ENCODE data around the gene MALSU1. TPM values are rescaled to one million over a fixed set of nuclear protein-coding genes. Genes with fewer than 3 reads are reported as not detected.

MALSU1 gene
- total and polyA plus RNA-seq, 2 of the 13 experiments (the other 11 are each of a cell fraction or from before 2014, with no cell fraction given), result 72.0 to 141 TPM

GRCh38 chr7:23294549-23295400 lies 4.4 kb upstream of the MALSU1 start (continued):
- TF ChIP-seq CREB1 (IDR thresholded peaks at IDR 0.05) (0 out of 2 replicates have a peak, but pooled peaks have one; percentile 16), CREB1 (CRISPR knock-in tag; IDR thresholded peaks at IDR 0.05) (peak; percentile 66), CHD2 (IDR thresholded peaks at IDR 0.05; ENCODE audit: low read depth, low read length) (no peak), ZFP90 (CRISPR knock-in tag; IDR thresholded peaks at IDR 0.05; ENCODE audit: borderline replicate concordance) (0 out of 2 replicates have a peak, but pooled peaks have one; percentile 23), ZNF850 (CRISPR knock-in tag; conservative IDR thresholded peaks at IDR 0.05) (peak; percentile 90), ZFX (CRISPR knock-in tag; IDR thresholded peaks at IDR 0.05; ENCODE audit: low read depth) (peak; percentile 89), CEBPG (CRISPR knock-in tag; IDR thresholded peaks at IDR 0.05) (peak; percentile 99), KDM1A (CRISPR knock-in tag; IDR thresholded peaks at IDR 0.05) (peak; percentile 87), NR2C2 (CRISPR knock-in tag; IDR thresholded peaks at IDR 0.05; ENCODE audit: borderline replicate concordance) (peak; percentile 69; the same call in 1 of the 2 replicates), NR2F6 (IDR thresholded peaks at IDR 0.05) (peak; percentile 47), NR2F6 (CRISPR knock-in tag; IDR thresholded peaks at IDR 0.05) (peak; percentile 35), SOX6 (IDR thresholded peaks at IDR 0.05) (no peak), SOX6 (CRISPR knock-in tag; IDR thresholded peaks at IDR 0.05) (peak; percentile 92)
- TF ChIP-seq, protein P1, sequence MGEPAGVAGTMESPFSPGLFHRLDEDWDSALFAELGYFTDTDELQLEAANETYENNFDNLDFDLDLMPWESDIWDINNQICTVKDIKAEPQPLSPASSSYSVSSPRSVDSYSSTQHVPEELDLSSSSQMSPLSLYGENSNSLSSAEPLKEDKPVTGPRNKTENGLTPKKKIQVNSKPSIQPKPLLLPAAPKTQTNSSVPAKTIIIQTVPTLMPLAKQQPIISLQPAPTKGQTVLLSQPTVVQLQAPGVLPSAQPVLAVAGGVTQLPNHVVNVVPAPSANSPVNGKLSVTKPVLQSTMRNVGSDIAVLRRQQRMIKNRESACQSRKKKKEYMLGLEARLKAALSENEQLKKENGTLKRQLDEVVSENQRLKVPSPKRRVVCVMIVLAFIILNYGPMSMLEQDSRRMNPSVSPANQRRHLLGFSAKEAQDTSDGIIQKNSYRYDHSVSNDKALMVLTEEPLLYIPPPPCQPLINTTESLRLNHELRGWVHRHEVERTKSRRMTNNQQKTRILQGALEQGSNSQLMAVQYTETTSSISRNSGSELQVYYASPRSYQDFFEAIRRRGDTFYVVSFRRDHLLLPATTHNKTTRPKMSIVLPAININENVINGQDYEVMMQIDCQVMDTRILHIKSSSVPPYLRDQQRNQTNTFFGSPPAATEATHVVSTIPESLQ (CRISPR knock-in tag; conservative IDR thresholded peaks at IDR 0.05), result peak; percentile 79; the same call in 1 of the 2 replicates
- TF ChIP-seq, protein P2, sequence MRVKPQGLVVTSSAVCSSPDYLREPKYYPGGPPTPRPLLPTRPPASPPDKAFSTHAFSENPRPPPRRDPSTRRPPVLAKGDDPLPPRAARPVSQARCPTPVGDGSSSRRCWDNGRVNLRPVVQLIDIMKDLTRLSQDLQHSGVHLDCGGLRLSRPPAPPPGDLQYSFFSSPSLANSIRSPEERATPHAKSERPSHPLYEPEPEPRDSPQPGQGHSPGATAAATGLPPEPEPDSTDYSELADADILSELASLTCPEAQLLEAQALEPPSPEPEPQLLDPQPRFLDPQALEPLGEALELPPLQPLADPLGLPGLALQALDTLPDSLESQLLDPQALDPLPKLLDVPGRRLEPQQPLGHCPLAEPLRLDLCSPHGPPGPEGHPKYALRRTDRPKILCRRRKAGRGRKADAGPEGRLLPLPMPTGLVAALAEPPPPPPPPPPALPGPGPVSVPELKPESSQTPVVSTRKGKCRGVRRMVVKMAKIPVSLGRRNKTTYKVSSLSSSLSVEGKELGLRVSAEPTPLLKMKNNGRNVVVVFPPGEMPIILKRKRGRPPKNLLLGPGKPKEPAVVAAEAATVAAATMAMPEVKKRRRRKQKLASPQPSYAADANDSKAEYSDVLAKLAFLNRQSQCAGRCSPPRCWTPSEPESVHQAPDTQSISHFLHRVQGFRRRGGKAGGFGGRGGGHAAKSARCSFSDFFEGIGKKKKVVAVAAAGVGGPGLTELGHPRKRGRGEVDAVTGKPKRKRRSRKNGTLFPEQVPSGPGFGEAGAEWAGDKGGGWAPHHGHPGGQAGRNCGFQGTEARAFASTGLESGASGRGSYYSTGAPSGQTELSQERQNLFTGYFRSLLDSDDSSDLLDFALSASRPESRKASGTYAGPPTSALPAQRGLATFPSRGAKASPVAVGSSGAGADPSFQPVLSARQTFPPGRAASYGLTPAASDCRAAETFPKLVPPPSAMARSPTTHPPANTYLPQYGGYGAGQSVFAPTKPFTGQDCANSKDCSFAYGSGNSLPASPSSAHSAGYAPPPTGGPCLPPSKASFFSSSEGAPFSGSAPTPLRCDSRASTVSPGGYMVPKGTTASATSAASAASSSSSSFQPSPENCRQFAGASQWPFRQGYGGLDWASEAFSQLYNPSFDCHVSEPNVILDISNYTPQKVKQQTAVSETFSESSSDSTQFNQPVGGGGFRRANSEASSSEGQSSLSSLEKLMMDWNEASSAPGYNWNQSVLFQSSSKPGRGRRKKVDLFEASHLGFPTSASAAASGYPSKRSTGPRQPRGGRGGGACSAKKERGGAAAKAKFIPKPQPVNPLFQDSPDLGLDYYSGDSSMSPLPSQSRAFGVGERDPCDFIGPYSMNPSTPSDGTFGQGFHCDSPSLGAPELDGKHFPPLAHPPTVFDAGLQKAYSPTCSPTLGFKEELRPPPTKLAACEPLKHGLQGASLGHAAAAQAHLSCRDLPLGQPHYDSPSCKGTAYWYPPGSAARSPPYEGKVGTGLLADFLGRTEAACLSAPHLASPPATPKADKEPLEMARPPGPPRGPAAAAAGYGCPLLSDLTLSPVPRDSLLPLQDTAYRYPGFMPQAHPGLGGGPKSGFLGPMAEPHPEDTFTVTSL (CRISPR knock-in tag; IDR thresholded peaks at IDR 0.05; ENCODE audit: borderline replicate concordance), result peak; percentile 84; the same call in 1 of the 2 replicates
- TF ChIP-seq, protein P3, sequence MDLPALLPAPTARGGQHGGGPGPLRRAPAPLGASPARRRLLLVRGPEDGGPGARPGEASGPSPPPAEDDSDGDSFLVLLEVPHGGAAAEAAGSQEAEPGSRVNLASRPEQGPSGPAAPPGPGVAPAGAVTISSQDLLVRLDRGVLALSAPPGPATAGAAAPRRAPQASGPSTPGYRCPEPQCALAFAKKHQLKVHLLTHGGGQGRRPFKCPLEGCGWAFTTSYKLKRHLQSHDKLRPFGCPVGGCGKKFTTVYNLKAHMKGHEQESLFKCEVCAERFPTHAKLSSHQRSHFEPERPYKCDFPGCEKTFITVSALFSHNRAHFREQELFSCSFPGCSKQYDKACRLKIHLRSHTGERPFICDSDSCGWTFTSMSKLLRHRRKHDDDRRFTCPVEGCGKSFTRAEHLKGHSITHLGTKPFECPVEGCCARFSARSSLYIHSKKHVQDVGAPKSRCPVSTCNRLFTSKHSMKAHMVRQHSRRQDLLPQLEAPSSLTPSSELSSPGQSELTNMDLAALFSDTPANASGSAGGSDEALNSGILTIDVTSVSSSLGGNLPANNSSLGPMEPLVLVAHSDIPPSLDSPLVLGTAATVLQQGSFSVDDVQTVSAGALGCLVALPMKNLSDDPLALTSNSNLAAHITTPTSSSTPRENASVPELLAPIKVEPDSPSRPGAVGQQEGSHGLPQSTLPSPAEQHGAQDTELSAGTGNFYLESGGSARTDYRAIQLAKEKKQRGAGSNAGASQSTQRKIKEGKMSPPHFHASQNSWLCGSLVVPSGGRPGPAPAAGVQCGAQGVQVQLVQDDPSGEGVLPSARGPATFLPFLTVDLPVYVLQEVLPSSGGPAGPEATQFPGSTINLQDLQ (CRISPR knock-in tag; IDR thresholded peaks at IDR 0.05), result no peak
- TF ChIP-seq, protein P4, sequence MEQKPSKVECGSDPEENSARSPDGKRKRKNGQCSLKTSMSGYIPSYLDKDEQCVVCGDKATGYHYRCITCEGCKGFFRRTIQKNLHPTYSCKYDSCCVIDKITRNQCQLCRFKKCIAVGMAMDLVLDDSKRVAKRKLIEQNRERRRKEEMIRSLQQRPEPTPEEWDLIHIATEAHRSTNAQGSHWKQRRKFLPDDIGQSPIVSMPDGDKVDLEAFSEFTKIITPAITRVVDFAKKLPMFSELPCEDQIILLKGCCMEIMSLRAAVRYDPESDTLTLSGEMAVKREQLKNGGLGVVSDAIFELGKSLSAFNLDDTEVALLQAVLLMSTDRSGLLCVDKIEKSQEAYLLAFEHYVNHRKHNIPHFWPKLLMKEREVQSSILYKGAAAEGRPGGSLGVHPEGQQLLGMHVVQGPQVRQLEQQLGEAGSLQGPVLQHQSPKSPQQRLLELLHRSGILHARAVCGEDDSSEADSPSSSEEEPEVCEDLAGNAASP (CRISPR knock-in tag; IDR thresholded peaks at IDR 0.05; ENCODE audit: borderline replicate concordance), result peak; percentile 30; the same call in 1 of the 2 replicates
